HepG2 (cell line): Measurements from ENCODE around the gene DYTN. TPM values are rescaled to one million over a fixed set of nuclear protein-coding genes. Genes with fewer than 3 reads are reported as not detected.

ENCODE experiments used
- ATAC-seq: fragments of 200-7000 bp; cut with Tn5 transposase; 3 replicates; pipeline ENCODE4 v1.9.1; 2020; ENCODE audit warnings: mild to moderate bottlenecking, moderate library complexity
- BruUV-seq: library from RNA; stranded (reverse); fragments of 400-500 nt; replicated peaks from 2 replicates; lab custom pipeline; 2021; lab: Mats Ljungman, UMichigan
- CTCF ChIA-PET: fragments of 300-600 bp; formaldehyde crosslinking; extraction: SDS; loops from one replicate; lab custom pipeline; 2021; ENCODE audit warnings: low total read pairs, inconsistent platforms, low intra/inter-chr PET ratio; lab: Yijun Ruan, JAX
- POLR2A ChIA-PET: fragments of 350-600 bp; sonication (Branson Sonifier 250); formaldehyde crosslinking; loops from one replicate; lab custom pipeline; 2020; ENCODE audit warnings: antibody characterized with exemption, inconsistent platforms; lab: Yijun Ruan, JAX
- DNase-seq: peaks from one replicate; pipeline ENCODE4 v3.0.0-alpha.2; 2015; ENCODE audit warnings: low spot score
- FAIRE-seq: peaks from 3 replicates; lab custom pipeline; 2011; peaks lifted over from hg19 to GRCh38; lab: Jason Lieb, UNC
- H2AFZ ChIP-seq: one replicate; pipeline ENCODE4 v1.6.1; 2011; ENCODE audit warnings: low read length, inconsistent platforms
- H3K27ac ChIP-seq: fragments of 300-600 bp; 3 replicates; pipeline ENCODE4 v1.8.0; 2011; ENCODE audit warnings: mixed run types, mild to moderate bottlenecking, mixed read lengths, low read length, inconsistent platforms; ENCODE audit not compliant: insufficient read depth; ENCODE audit errors: extremely low read length
- H3K27me3 ChIP-seq, 2 experiments: fragments of 200-600 bp in 1 of 2; 2 replicates in 1 of 2; 3 replicates in 1 of 2; pipeline versions ENCODE4 v1.6.0 to v1.8.0; 2011; ENCODE audit warnings: low read length in 2 of 2, mild to moderate bottlenecking in 2 of 2, moderate library complexity in 2 of 2, inconsistent platforms in 1 of 2; ENCODE audit not compliant: insufficient read depth in 2 of 2, control insufficient read depth in 1 of 2
- H3K36me3 ChIP-seq, 2 experiments: fragments of 200-600 bp in 1 of 2; replicated peaks in 1 of 2; 2 replicates in 1 of 2; 3 replicates in 1 of 2; pipeline versions ENCODE4 v1.5.1 to v1.8.0; 2011; ENCODE audit warnings: low read length in 2 of 2, inconsistent platforms in 1 of 2; ENCODE audit not compliant: insufficient read depth in 2 of 2, control insufficient read depth in 1 of 2
- H3K4me1 ChIP-seq: 2 replicates; pipeline ENCODE4 v1.5.1; 2012; ENCODE audit warnings: low read length, inconsistent platforms; ENCODE audit not compliant: insufficient read depth
- H3K4me2 ChIP-seq: 2 replicates; pipeline ENCODE4 v1.6.0; 2011; ENCODE audit warnings: low read depth, low read length, inconsistent platforms
- H3K4me3 ChIP-seq, 3 experiments: fragments of 200-600 bp in 1 of 3; sonication (generic), shearing (Covaris generic) in 1 of 3; replicated peaks in 1 of 3; 2 replicates each; pipeline ENCODE4 v1.5.1; 2011 to 2016; ENCODE audit warnings: low read length in 3 of 3, inconsistent platforms in 2 of 3, low read depth in 2 of 3, mild to moderate bottlenecking in 2 of 3, control low read depth in 1 of 3, mixed read lengths in 1 of 3; ENCODE audit not compliant: insufficient read depth in 1 of 3
- H3K79me2 ChIP-seq: one replicate; pipeline ENCODE4 v1.6.1; 2011; ENCODE audit warnings: low read length, inconsistent platforms; ENCODE audit not compliant: insufficient read depth
- H3K9ac ChIP-seq: 2 replicates; pipeline ENCODE4 v1.6.0; 2011; ENCODE audit warnings: mild to moderate bottlenecking, low read depth, low read length, inconsistent platforms; ENCODE audit not compliant: insufficient read depth
- H3K9me3 ChIP-seq: 2 replicates; pipeline ENCODE4 v1.5.1; 2012; ENCODE audit warnings: mild to moderate bottlenecking, low read length
- H4K20me1 ChIP-seq: 2 replicates; pipeline ENCODE4 v1.6.0; 2011; ENCODE audit warnings: inconsistent platforms, mild to moderate bottlenecking, low read length, moderate library complexity; ENCODE audit not compliant: insufficient read depth
- ATAD3A ChIP-seq: sonication (generic); formaldehyde crosslinking; IDR thresholded peaks from 2 replicates; pipeline ENCODE4 v1.4.0; 2020; ENCODE audit warnings: missing genetic modification reagents
- CENPX ChIP-seq: sonication (generic); formaldehyde crosslinking; IDR thresholded peaks from 2 replicates; pipeline ENCODE4 v1.9.0; 2021; ENCODE audit warnings: mild to moderate bottlenecking, missing genetic modification reagents, moderate library complexity
- JUNB ChIP-seq: sonication (generic); formaldehyde crosslinking; IDR thresholded peaks from 2 replicates; pipeline ENCODE4 v1.8.0; 2022; ENCODE audit warnings: missing genetic modification reagents, mild to moderate bottlenecking, borderline replicate concordance
- NCOR1 ChIP-seq: fragments of 200-600 bp; sonication (generic); IDR thresholded peaks from 2 replicates; pipeline ENCODE4 v1.7.0; 2017; ENCODE audit warnings: antibody characterized with exemption, low read length, borderline replicate concordance
- ZEB1 ChIP-seq: IDR thresholded peaks from 2 replicates; pipeline ENCODE4 v1.6.1; 2012; ENCODE audit warnings: mild to moderate bottlenecking, low read depth, inconsistent platforms; ENCODE audit not compliant: insufficient replicate concordance
- ZNF224 ChIP-seq: sonication (generic); formaldehyde crosslinking; IDR thresholded peaks from 2 replicates; pipeline ENCODE4 v1.5.0; 2020; ENCODE audit warnings: mild to moderate bottlenecking, missing genetic modification reagents
- ZNF496 ChIP-seq: sonication (generic); formaldehyde crosslinking; IDR thresholded peaks from 2 replicates; pipeline ENCODE4 v1.8.1; 2023; ENCODE audit warnings: mild to moderate bottlenecking, moderate library complexity, missing genetic modification reagents; ENCODE audit not compliant: insufficient replicate concordance
- ZNF782 ChIP-seq: sonication (generic); formaldehyde crosslinking; IDR thresholded peaks from 2 replicates; pipeline ENCODE4 v1.4.0; 2020; ENCODE audit warnings: missing genetic modification reagents, mild to moderate bottlenecking, borderline replicate concordance
- WGBS: methylation state at CpG from one replicate; pipeline ENCODE4 v1.1.6; 2017; ENCODE audit warnings: low lambda C conversion rate; 5-methylcytosine and 5-hydroxymethylcytosine counted together
- in situ Hi-C: cut with HindIII; loops from 2 replicates; pipeline ENCODE4 v1.10.0; 2017; ENCODE audit warnings: low pct_unique_long_range_greater_than_20kb; ENCODE audit not compliant: extremely low pct_ligation_motif_present
- intact Hi-C: fragments of 100-400 bp; cut with micrococcal nuclease; formaldehyde crosslinking; loops from one replicate; pipeline ENCODE4 v1.10.0; 2022; ENCODE audit not compliant: unreplicated experiment
- polyA plus RNA-seq, 8 experiments: library from polyadenylated mRNA; depleted of rRNA in 3 of 8; stranded (reverse) in 7 of 8; unstranded in 1 of 8; fragments of >200 nt; fragmentation: Illumina TruSeq in 4 of 8; extraction: Trizol in 4 of 8; gene quantifications; 2 replicates each; pipeline versions ENCODE4 v1.2.1 to v1.2.3, GENCODE V29; 2011 to 2016; ENCODE audit warnings: low read depth in 4 of 8, missing spikeins in 1 of 8, mixed read lengths in 1 of 8; ENCODE audit not compliant: insufficient read depth in 1 of 8
- total RNA-seq, 5 experiments: library from RNA; depleted of rRNA; stranded (reverse); fragments of >200 nt; fragmentation: Illumina TruSeq; extraction: Trizol; gene quantifications; 2 replicates each; pipeline ENCODE4 v1.2.3, GENCODE V29; 2016; ENCODE audit warnings: low read depth in 1 of 5
- TF ChIP-seq, protein P1 (sequence below): sonication (generic); formaldehyde crosslinking; conservative IDR thresholded peaks from 2 replicates; pipeline ENCODE4 v1.8.0; 2022; ENCODE audit warnings: missing genetic modification reagents
- TF ChIP-seq, protein P2 (sequence below): sonication (generic); formaldehyde crosslinking; IDR thresholded peaks from 2 replicates; pipeline ENCODE4 v1.9.0; 2022; ENCODE audit warnings: missing genetic modification reagents, mild to moderate bottlenecking, borderline replicate concordance
- TF ChIP-seq, protein P3 (sequence below): sonication (generic); formaldehyde crosslinking; IDR thresholded peaks from 2 replicates; pipeline ENCODE4 v1.8.0; 2022; ENCODE audit warnings: mild to moderate bottlenecking, missing genetic modification reagents, borderline replicate concordance
- TF ChIP-seq, protein P4 (sequence below): sonication (generic); formaldehyde crosslinking; IDR thresholded peaks from 2 replicates; pipeline ENCODE4 v1.5.0; 2020; ENCODE audit warnings: missing genetic modification reagents

Gene DYTN
- total and polyA plus RNA-seq, 2 of the 13 experiments (the other 11 are each of a cell fraction or from before 2014, with no cell fraction given): not detected

DNA sequence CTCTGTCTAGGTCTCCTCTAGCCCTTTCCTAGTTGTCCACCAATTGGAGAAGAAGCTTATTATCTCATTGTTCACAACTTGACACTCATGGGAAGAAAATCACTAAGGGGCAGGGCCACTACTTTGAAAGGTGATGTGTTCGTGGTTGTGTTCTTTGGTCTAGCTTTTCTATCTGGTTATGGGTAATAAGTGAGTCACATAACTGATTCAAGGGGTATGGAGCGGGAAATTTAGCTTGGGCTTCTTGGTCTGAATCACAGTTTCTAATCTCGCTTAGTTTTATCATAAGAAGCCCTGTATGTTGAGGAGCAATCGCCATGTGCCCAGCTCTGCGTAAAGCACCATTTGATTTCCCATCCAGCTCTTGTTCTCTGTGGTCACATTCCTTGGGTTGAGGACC is 18.7 kb upstream of the DYTN start:
- Histone ChIP-seq H3K9me3 (no peaks in the 10 kb centered on the region), H3K36me3 (no peaks in the 10 kb centered on the region), H3K79me2 (no peaks in the 10 kb centered on the region), H4K20me1 (no peaks in the 10 kb centered on the region), H3K27me3 (no peaks in the 10 kb centered on the region), H3K4me1 (no peaks in the 10 kb centered on the region), H3K27ac (no peak overlapping the region), H2AFZ (no peak overlapping the region), H3K4me3 (no peak overlapping the region), H3K4me2 (no peak overlapping the region), H3K9ac (no peak overlapping the region)
- CTCF ChIA-PET: no interaction called here
- 20% methylated on average over 5 of the region's 5 CpGs for WGBS
- intact Hi-C loops: no loop called here
- BruUV-seq: no TSS peak
- no peak for ATAC-seq
- no peak for FAIRE-seq
- TF ChIP-seq ZNF224 (CRISPR knock-in tag) (no peak), ZEB1 (no peak), NCOR1 (no peak), ATAD3A (CRISPR knock-in tag) (no peak), CENPX (no peak), ZNF782 (CRISPR knock-in tag) (no peak), ZNF496 (CRISPR knock-in tag) (no peak), JUNB (CRISPR knock-in tag) (no peak)
- TF ChIP-seq, protein P1, sequence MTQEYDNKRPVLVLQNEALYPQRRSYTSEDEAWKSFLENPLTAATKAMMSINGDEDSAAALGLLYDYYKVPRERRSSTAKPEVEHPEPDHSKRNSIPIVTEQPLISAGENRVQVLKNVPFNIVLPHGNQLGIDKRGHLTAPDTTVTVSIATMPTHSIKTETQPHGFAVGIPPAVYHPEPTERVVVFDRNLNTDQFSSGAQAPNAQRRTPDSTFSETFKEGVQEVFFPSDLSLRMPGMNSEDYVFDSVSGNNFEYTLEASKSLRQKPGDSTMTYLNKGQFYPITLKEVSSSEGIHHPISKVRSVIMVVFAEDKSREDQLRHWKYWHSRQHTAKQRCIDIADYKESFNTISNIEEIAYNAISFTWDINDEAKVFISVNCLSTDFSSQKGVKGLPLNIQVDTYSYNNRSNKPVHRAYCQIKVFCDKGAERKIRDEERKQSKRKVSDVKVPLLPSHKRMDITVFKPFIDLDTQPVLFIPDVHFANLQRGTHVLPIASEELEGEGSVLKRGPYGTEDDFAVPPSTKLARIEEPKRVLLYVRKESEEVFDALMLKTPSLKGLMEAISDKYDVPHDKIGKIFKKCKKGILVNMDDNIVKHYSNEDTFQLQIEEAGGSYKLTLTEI (CRISPR knock-in tag): no peak
- TF ChIP-seq, protein P2, sequence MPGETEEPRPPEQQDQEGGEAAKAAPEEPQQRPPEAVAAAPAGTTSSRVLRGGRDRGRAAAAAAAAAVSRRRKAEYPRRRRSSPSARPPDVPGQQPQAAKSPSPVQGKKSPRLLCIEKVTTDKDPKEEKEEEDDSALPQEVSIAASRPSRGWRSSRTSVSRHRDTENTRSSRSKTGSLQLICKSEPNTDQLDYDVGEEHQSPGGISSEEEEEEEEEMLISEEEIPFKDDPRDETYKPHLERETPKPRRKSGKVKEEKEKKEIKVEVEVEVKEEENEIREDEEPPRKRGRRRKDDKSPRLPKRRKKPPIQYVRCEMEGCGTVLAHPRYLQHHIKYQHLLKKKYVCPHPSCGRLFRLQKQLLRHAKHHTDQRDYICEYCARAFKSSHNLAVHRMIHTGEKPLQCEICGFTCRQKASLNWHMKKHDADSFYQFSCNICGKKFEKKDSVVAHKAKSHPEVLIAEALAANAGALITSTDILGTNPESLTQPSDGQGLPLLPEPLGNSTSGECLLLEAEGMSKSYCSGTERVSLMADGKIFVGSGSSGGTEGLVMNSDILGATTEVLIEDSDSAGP (CRISPR knock-in tag): no peak
- TF ChIP-seq, protein P3, sequence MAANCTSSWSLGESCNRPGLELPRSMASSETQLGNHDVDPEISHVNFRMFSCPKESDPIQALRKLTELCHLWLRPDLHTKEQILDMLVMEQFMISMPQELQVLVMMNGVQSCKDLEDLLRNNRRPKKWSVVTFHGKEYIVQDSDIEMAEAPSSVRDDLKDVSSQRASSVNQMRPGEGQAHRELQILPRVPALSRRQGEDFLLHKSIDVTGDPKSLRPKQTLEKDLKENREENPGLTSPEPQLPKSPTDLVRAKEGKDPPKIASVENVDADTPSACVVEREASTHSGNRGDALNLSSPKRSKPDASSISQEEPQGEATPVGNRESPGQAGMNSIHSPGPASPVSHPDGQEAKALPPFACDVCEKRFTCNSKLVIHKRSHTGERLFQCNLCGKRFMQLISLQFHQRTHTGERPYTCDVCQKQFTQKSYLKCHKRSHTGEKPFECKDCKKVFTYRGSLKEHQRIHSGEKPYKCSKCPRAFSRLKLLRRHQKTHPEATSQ (CRISPR knock-in tag): no peak
- TF ChIP-seq, protein P4, sequence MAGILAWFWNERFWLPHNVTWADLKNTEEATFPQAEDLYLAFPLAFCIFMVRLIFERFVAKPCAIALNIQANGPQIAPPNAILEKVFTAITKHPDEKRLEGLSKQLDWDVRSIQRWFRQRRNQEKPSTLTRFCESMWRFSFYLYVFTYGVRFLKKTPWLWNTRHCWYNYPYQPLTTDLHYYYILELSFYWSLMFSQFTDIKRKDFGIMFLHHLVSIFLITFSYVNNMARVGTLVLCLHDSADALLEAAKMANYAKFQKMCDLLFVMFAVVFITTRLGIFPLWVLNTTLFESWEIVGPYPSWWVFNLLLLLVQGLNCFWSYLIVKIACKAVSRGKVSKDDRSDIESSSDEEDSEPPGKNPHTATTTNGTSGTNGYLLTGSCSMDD (CRISPR knock-in tag): no peak
- in situ Hi-C loops: no loop called here
- DNase-seq: no peak
- POLR2A ChIA-PET: no interaction called here
